GM10847 (cell line): ENCODE data around the gene ARMH1.

ENCODE experiments used
- POLR2A ChIP-seq: IDR thresholded peaks from 2 replicates; pipeline ENCODE4 v1.6.1; 2011; ENCODE audit not compliant: insufficient read length; ENCODE audit errors: extremely low read depth

Gene ARMH1

DNA sequence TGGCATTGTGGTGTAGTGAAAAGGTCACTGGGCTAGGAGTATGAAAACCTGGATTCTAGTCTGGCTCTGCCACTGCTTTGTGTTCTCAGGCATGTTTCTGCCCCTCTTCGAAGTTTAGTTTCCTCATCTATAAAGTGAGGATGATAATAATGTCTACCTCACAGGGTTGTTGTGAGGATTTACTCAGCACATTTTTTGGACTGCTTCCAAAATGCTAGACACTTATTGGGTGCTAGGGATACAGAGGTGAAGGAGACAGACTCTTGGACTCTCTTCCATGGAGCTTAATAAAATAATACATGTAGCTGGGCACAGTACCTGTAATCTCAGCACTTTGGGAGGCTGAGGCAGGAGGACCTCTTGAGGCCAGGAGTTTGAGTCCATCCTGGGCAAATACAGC, 68.7 kb downstream of the ARMH1 start:
- TF ChIP-seq POLR2A: no peak

- no peak for TF ChIP-seq POLR2A
Observed at GRCh38 chr1:44747878-44748277, 73.4 kb downstream of the ARMH1 start.

DNA sequence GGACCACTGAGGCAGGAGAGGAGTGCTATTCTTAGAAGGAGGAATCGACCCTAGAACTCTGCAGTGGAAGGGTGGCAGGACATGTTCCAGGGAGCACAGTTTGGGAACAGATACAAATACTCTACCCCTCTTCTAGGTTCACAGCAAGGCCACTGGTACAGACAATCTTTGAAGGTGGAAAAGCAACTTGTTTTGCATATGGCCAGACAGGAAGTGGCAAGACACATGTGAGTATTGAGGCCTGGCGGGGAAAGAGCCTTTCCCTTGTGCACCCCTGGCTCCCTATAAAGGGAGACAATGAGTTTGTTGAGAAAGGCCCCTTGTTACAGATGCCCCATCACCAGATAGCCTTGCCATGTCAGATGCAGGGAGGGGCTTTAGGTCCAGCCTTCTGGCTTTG, 82.9 kb downstream of the ARMH1 start:
- TF ChIP-seq POLR2A: no peak

- TF ChIP-seq POLR2A: no peak
Observed at GRCh38 chr1:44759077-44759476, 84.6 kb downstream of the ARMH1 start.

GRCh38 chr1:44760876-44761275, 86.4 kb downstream of the ARMH1 start:
- no peak for TF ChIP-seq POLR2A
